ENCODE measurements around the gene HDGF. TPM values are rescaled to one million over a fixed set of nuclear protein-coding genes. Genes with fewer than 3 reads are reported as not detected.

Gene HDGF
- total and polyA plus RNA-seq, 2 of the 8 experiments (the other 6 are each of a cell fraction or from before 2014, with no cell fraction given), result 145 to 391 TPM

GRCh38 chr1:156752843-156753482, 1.5 kb upstream of the HDGF start (continued):
- TF ChIP-seq CHD7 (IDR thresholded peaks at IDR 0.05; ENCODE audit: insufficient replicate concordance, low read length) (no peak), CHD2 (IDR thresholded peaks at IDR 0.05; ENCODE audit: low read length) (no peak), SP2 (IDR thresholded peaks at IDR 0.05; ENCODE audit: low read length) (no peak)

Measured in H1 (cell line).